Measurements from ENCODE around the gene ABT1.

GRCh38 chr6:26646074-26646473, 49.3 kb downstream of the ABT1 start:
- TF ChIP-seq CTCF (conservative IDR thresholded peaks at IDR 0.05; ENCODE audit: low read length) (no peak), EZH2phosphoT487 (IDR thresholded peaks at IDR 0.05; ENCODE audit: borderline replicate concordance, low read depth, low read length) (no peak)
